Trophoblast cell (in vitro differentiated cells and primary cell): ENCODE measurements around the gene MLLT1.

ENCODE experiments used
- DNase-seq, 2 donors: peaks; one replicate each; pipeline ENCODE4 v3.0.0-alpha.2; 2016
- H2AFZ ChIP-seq: 2 replicates; pipeline ENCODE4 v1.6.1; 2013; ENCODE audit warnings: low read length, moderate library complexity, mild to moderate bottlenecking; ENCODE audit not compliant: insufficient read depth, poor library complexity
- H2AK5ac ChIP-seq: 2 replicates; pipeline ENCODE4 v1.6.1; 2013; ENCODE audit warnings: mild to moderate bottlenecking, low read length
- H2BK120ac ChIP-seq: 2 replicates; pipeline ENCODE4 v1.6.1; 2013; ENCODE audit warnings: low read length, mild to moderate bottlenecking, moderate library complexity; ENCODE audit not compliant: insufficient read depth, poor library complexity
- H2BK12ac ChIP-seq: 2 replicates; pipeline ENCODE4 v1.6.1; 2013; ENCODE audit warnings: mild to moderate bottlenecking, low read length, moderate library complexity
- H2BK5ac ChIP-seq: 2 replicates; pipeline ENCODE4 v1.6.1; 2013; ENCODE audit warnings: low read length, low read depth, moderate library complexity, mild to moderate bottlenecking; ENCODE audit not compliant: poor library complexity
- H3K14ac ChIP-seq: 2 replicates; pipeline ENCODE4 v1.6.1; 2013; ENCODE audit warnings: mild to moderate bottlenecking, low read length
- H3K18ac ChIP-seq: 2 replicates; pipeline ENCODE4 v1.6.1; 2013; ENCODE audit warnings: mild to moderate bottlenecking, low read length
- H3K23ac ChIP-seq: 2 replicates; pipeline ENCODE4 v1.6.1; 2013; ENCODE audit warnings: low read length
- H3K27ac ChIP-seq: 2 replicates; pipeline ENCODE4 v1.5.1; 2013; ENCODE audit warnings: low read depth, mild to moderate bottlenecking, inconsistent platforms, low read length, moderate library complexity
- H3K27me3 ChIP-seq: 2 replicates; pipeline ENCODE4 v1.6.1; 2013; ENCODE audit warnings: inconsistent platforms, mild to moderate bottlenecking, low read length, moderate library complexity; ENCODE audit not compliant: insufficient read depth
- H3K36me3 ChIP-seq, 2 experiments: 1 replicate in 1 of 2; 2 replicates in 1 of 2; pipeline ENCODE4 v1.6.1; 2013; ENCODE audit warnings: low read length in 2 of 2, mild to moderate bottlenecking in 2 of 2, moderate library complexity in 1 of 2; ENCODE audit not compliant: insufficient read depth in 2 of 2, control insufficient read depth in 1 of 2
- H3K4ac ChIP-seq: 2 replicates; pipeline ENCODE4 v1.6.1; 2013; ENCODE audit warnings: low read depth, mild to moderate bottlenecking, low read length, moderate library complexity
- H3K4me1 ChIP-seq, 2 experiments: 1 replicate in 1 of 2; 2 replicates in 1 of 2; pipeline ENCODE4 v1.6.1; 2013; ENCODE audit warnings: low read length in 2 of 2, mild to moderate bottlenecking in 2 of 2, moderate library complexity in 1 of 2; ENCODE audit not compliant: insufficient read depth in 2 of 2, control insufficient read depth in 1 of 2
- H3K4me2 ChIP-seq: 2 replicates; pipeline ENCODE4 v1.6.1; 2013; ENCODE audit warnings: inconsistent platforms, mild to moderate bottlenecking, low read length, moderate library complexity
- H3K4me3 ChIP-seq: 2 replicates; pipeline ENCODE4 v1.5.1; 2013; ENCODE audit warnings: mild to moderate bottlenecking, low read depth, low read length, inconsistent platforms
- H3K79me1 ChIP-seq: one replicate; pipeline ENCODE4 v1.6.1; 2013; ENCODE audit warnings: low read length
- H3K79me2 ChIP-seq: 2 replicates; pipeline ENCODE4 v1.6.1; 2013; ENCODE audit warnings: low read length, mild to moderate bottlenecking; ENCODE audit not compliant: control insufficient read depth, insufficient read depth, poor library complexity
- H3K9ac ChIP-seq: 2 replicates; pipeline ENCODE4 v1.6.1; 2013; ENCODE audit warnings: mild to moderate bottlenecking, low read length
- H3K9me3 ChIP-seq: 2 replicates; pipeline ENCODE4 v1.6.1; 2013; ENCODE audit warnings: low read depth, mild to moderate bottlenecking, control low read depth, inconsistent platforms, low read length; ENCODE audit not compliant: insufficient read depth
- H4K12ac ChIP-seq: 2 replicates; pipeline ENCODE4 v1.6.1; 2013; ENCODE audit warnings: low read depth, mild to moderate bottlenecking, low read length, moderate library complexity
- H4K8ac ChIP-seq: 2 replicates; pipeline ENCODE4 v1.6.1; 2013; ENCODE audit warnings: low read depth, mild to moderate bottlenecking, low read length, moderate library complexity
- H4K91ac ChIP-seq: one replicate; pipeline ENCODE4 v1.6.1; 2013; ENCODE audit warnings: low read depth, mild to moderate bottlenecking, low read length, moderate library complexity
- WGBS: extraction: QIAGEN DNeasy Blood & Tissue Kit; methylation state at CpG from one replicate; pipeline ENCODE4 v1.1.7; 2013; ENCODE audit warnings: missing lambda C conversion rate; ENCODE audit not compliant: insufficient read length, insufficient coverage; ENCODE audit errors: extremely low coverage; 5-methylcytosine and 5-hydroxymethylcytosine counted together

The MLLT1 gene

GRCh38 chr19:6270822-6271221, 9.0 kb downstream of the MLLT1 start:
- H2BK12ac ChIP-seq, result no peak overlapping the region
- H3K4me1 ChIP-seq, result peaks cover 26 to 30% of the 10 kb centered on the region in 2 experiments
- no peak overlapping the region for H2BK5ac ChIP-seq
- H3K14ac ChIP-seq, result no peak overlapping the region
- peaks cover 26% of the 10 kb centered on the region for H3K79me2 ChIP-seq
- no peaks in the 10 kb centered on the region for H3K27me3 ChIP-seq
- H3K9me3 ChIP-seq, result no peaks in the 10 kb centered on the region
- H3K23ac ChIP-seq, result no peak overlapping the region
- H3K4me2 ChIP-seq, result no peak overlapping the region
- H2AK5ac ChIP-seq, result no peak overlapping the region
- no peak overlapping the region for H4K8ac ChIP-seq
- peaks cover 2% of the 10 kb centered on the region for H3K79me1 ChIP-seq
- no peak overlapping the region for H3K27ac ChIP-seq
- peaks cover 39 to 40% of the 10 kb centered on the region in 2 experiments for H3K36me3 ChIP-seq
- WGBS, result no CpG with 5 or more reads among the region's 17 CpGs
- no peak overlapping the region for H2BK120ac ChIP-seq
- H3K4me3 ChIP-seq, result no peak overlapping the region
- H4K12ac ChIP-seq, result no peak overlapping the region
- H3K9ac ChIP-seq, result no peak overlapping the region
- no peak overlapping the region for H2AFZ ChIP-seq
- H4K91ac ChIP-seq, result no peak overlapping the region
- peak overlapping the region; percentile 73 for H3K4ac ChIP-seq
- peak overlapping the region; percentile 23 for H3K18ac ChIP-seq
- DNase-seq, result no peak

- H2BK5ac ChIP-seq, result no peak overlapping the region
- H3K27me3 ChIP-seq, result no peaks in the 10 kb centered on the region
- H3K79me1 ChIP-seq, result peaks cover 2% of the 10 kb centered on the region
- DNase-seq, result no peak
- H2BK120ac ChIP-seq, result no peak overlapping the region
- H4K91ac ChIP-seq, result no peak overlapping the region
- H3K79me2 ChIP-seq, result peaks cover 20% of the 10 kb centered on the region
- no peak overlapping the region for H3K4me2 ChIP-seq
- H3K36me3 ChIP-seq, result peaks cover 39% of the 10 kb centered on the region in 2 experiments
- no CpG with 5 or more reads among the region's 31 CpGs for WGBS
- no peak overlapping the region for H2AK5ac ChIP-seq
- H3K4me1 ChIP-seq, result peaks cover 26 to 27% of the 10 kb centered on the region in 2 experiments
- no peaks in the 10 kb centered on the region for H3K9me3 ChIP-seq
- peak overlapping the region; percentile 43 for H2AFZ ChIP-seq
- peak overlapping the region; percentile 73 for H3K4ac ChIP-seq
- H3K9ac ChIP-seq, result no peak overlapping the region
- no peak overlapping the region for H3K27ac ChIP-seq
- peak overlapping the region; percentile 33 for H3K4me3 ChIP-seq
- H3K23ac ChIP-seq, result no peak overlapping the region
- no peak overlapping the region for H2BK12ac ChIP-seq
- H3K18ac ChIP-seq, result peak overlapping the region; percentile 43
- no peak overlapping the region for H4K12ac ChIP-seq
- no peak overlapping the region for H3K14ac ChIP-seq
- H4K8ac ChIP-seq, result no peak overlapping the region
These were observed 9.6 kb downstream of the MLLT1 start for GRCh38 chr19:6270076-6270745.

GRCh38 chr19:6269101-6269886, 10.5 kb downstream of the MLLT1 start:
- Histone ChIP-seq H2AK5ac (no peak overlapping the region), H3K18ac (no peak overlapping the region), H2AFZ (no peak overlapping the region), H3K79me2 (peaks cover 16% of the 10 kb centered on the region), H3K23ac (no peak overlapping the region), H3K79me1 (peaks cover 2% of the 10 kb centered on the region), H3K27me3 (no peaks in the 10 kb centered on the region), H4K12ac (no peak overlapping the region), H3K4me1 (peaks cover 22 to 23% of the 10 kb centered on the region in 2 experiments), H3K36me3 (peaks cover 39% of the 10 kb centered on the region in 2 experiments), H3K14ac (no peak overlapping the region), H3K4ac (peak overlapping the region; percentile 50), H3K4me3 (no peak overlapping the region), H3K4me2 (no peak overlapping the region), H3K9ac (no peak overlapping the region), H2BK5ac (no peak overlapping the region), H2BK12ac (no peak overlapping the region), H3K27ac (no peak overlapping the region), H3K9me3 (no peaks in the 10 kb centered on the region), H2BK120ac (no peak overlapping the region), H4K8ac (no peak overlapping the region), H4K91ac (no peak overlapping the region)
- WGBS, result no CpG with 5 or more reads among the region's 33 CpGs
- DNase-seq, result no peak

- no peaks in the 10 kb centered on the region for H3K9me3 ChIP-seq
- H2BK5ac ChIP-seq, result no peak overlapping the region
- WGBS, result no CpG with 5 or more reads among the region's 4 CpGs
- no peaks in the 10 kb centered on the region for H3K27me3 ChIP-seq
- H4K8ac ChIP-seq, result no peak overlapping the region
- no peak overlapping the region for H4K91ac ChIP-seq
- H3K4me3 ChIP-seq, result no peak overlapping the region
- no peak overlapping the region for H3K14ac ChIP-seq
- no peak overlapping the region for H2AFZ ChIP-seq
- H2BK120ac ChIP-seq, result no peak overlapping the region
- no peak overlapping the region for H2BK12ac ChIP-seq
- H3K79me2 ChIP-seq, result peaks cover 10% of the 10 kb centered on the region
- H3K4me1 ChIP-seq, result peaks cover 15% of the 10 kb centered on the region in 2 experiments
- H3K23ac ChIP-seq, result no peak overlapping the region
- no peak overlapping the region for H3K18ac ChIP-seq
- no peak overlapping the region for H2AK5ac ChIP-seq
- no peak for DNase-seq
- no peak overlapping the region for H3K27ac ChIP-seq
- no peak overlapping the region for H4K12ac ChIP-seq
- H3K9ac ChIP-seq, result no peak overlapping the region
- no peak overlapping the region for H3K4me2 ChIP-seq
- peaks cover 2% of the 10 kb centered on the region for H3K79me1 ChIP-seq
- no peak overlapping the region for H3K4ac ChIP-seq
- H3K36me3 ChIP-seq, result peaks cover 40% of the 10 kb centered on the region in 2 experiments
These were observed 11.4 kb downstream of the MLLT1 start for GRCh38 chr19:6268382-6268771.
